Stomach (tissue), 19 donors: ENCODE data around the gene PDK3. TPM values are rescaled to one million over a fixed set of nuclear protein-coding genes. Genes with fewer than 3 reads are reported as not detected.

Source experiments
- DNase-seq, 2 donors: peaks; one replicate each; pipeline versions ENCODE4 v3.0.0 to v3.0.0-alpha.2; 2013 to 2019
- H3K27ac ChIP-seq, 5 donors: fragments of 200-600 bp in 4 of 5; sonication (generic) in 4 of 5; one replicate each; pipeline ENCODE4 v1.5.1; 2013 to 2019; ENCODE audit warnings: mild to moderate bottlenecking in 1 of 5, moderate library complexity in 1 of 5
- H3K27me3 ChIP-seq, 3 donors: fragments of 200-600 bp; sonication (generic); one replicate each; pipeline ENCODE4 v1.5.1; 2017 to 2019; ENCODE audit warnings: mixed run types in 1 of 3
- H3K36me3 ChIP-seq, 4 donors: fragments of 200-600 bp; sonication (generic); 1 replicate in 3 of 4; 2 replicates in 1 of 4; pipeline ENCODE4 v1.5.1; 2016 to 2019
- H3K4me1 ChIP-seq, 4 donors: fragments of 200-600 bp; sonication (generic); one replicate each; pipeline ENCODE4 v1.5.1; 2016 to 2019
- H3K4me3 ChIP-seq, 4 donors: fragments of 200-600 bp; sonication (generic) in 3 of 4; one replicate each; pipeline ENCODE4 v1.5.1; 2016 to 2019; ENCODE audit warnings: mild to moderate bottlenecking in 1 of 4
- H3K9me3 ChIP-seq, 4 donors: fragments of 200-600 bp; sonication (generic); one replicate each; pipeline ENCODE4 v1.5.1; 2016 to 2019
- CTCF ChIP-seq, 7 experiments: fragments of 450-650 bp in 4 of 7; fragments of 200-600 bp in 3 of 7; sonication (generic) in 3 of 7; IDR thresholded peaks; one replicate each; pipeline ENCODE4 v1.5.1; 2016 to 2019; ENCODE audit warnings: antibody characterized with exemption in 7 of 7, control low read depth in 2 of 7, mild to moderate bottlenecking in 1 of 7
- EP300 ChIP-seq: sonication (generic); formaldehyde crosslinking; IDR thresholded peaks from one replicate; pipeline ENCODE4 v1.6.1; 2017; ENCODE audit warnings: antibody characterized with exemption
- POLR2A ChIP-seq, 4 donors: fragments of 450-650 bp; IDR thresholded peaks; one replicate each; pipeline ENCODE4 v1.6.1; 2016; ENCODE audit warnings: antibody characterized with exemption in 4 of 4, control low read depth in 2 of 4, mild to moderate bottlenecking in 1 of 4, moderate library complexity in 1 of 4
- POLR2AphosphoS5 ChIP-seq, 3 donors: sonication (generic); formaldehyde crosslinking; IDR thresholded peaks; one replicate each; pipeline ENCODE4 v1.6.1; 2016; ENCODE audit warnings: antibody characterized with exemption in 3 of 3
- WGBS, 5 donors: extraction: QIAGEN DNeasy Blood & Tissue Kit in 3 of 5; methylation state at CpG; one replicate each; pipeline versions ENCODE4 v1.1.5 to v1.1.7; 2013 to 2018; 5-methylcytosine and 5-hydroxymethylcytosine counted together
- intact Hi-C: fragments of 100-400 bp; cut with DNase I; formaldehyde crosslinking; loops from one replicate; pipeline ENCODE4 v1.15.1; 2023; ENCODE audit warnings: low total_unique reads
- long read RNA-seq, 10 donors: transcript quantifications; one replicate each; lab custom pipeline, GENCODE V29; 2026
- polyA plus RNA-seq, 3 donors: library from polyadenylated mRNA; stranded (reverse); fragments of 200-250 nt; gene quantifications; one replicate each; pipeline ENCODE4 v1.2.3, GENCODE V29; 2013
- total RNA-seq, 5 donors: library from RNA; depleted of rRNA; stranded (reverse); fragments of >200 nt; gene quantifications; one replicate each; pipeline versions ENCODE4 v1.1.0 to v1.2.3, GENCODE V29; 2014 to 2016
- donor health status: healthy with polysubstance abuse.
- donor health status: Bipolar disorder and iron deficiency.
- donor health status: healthy.

The PDK3 gene
- 10 to 100 TPM in 3 of 5 donors, 1 to 10 TPM in 1, under 1 TPM in 1; 0.29 to 81.1 (median 22.0) TPM for total RNA-seq
- 1 to 10 TPM; 2.0 to 3.2 (median 2.3) TPM for polyA plus RNA-seq
- long read RNA-seq, donor 1 = 0 reads
- long read RNA-seq, donor 2, partial matches to known transcripts = 0 of 2 reads
- long read RNA-seq, donor 2, other reads (novel, unspliced or antisense) = 0 of 2 reads
- long read RNA-seq, donor 3 = 0 reads
- long read RNA-seq, donor 4 = 0 reads
- long read RNA-seq, donor 5 = 0 reads
- long read RNA-seq, donor 6, partial matches to known transcripts = 0 of 2 reads
- long read RNA-seq, donor 6, other reads (novel, unspliced or antisense) = 0 of 2 reads
- long read RNA-seq, donor 7, partial matches to known transcripts = 0 of 2 reads
- long read RNA-seq, donor 7, other reads (novel, unspliced or antisense) = 0 of 2 reads
- long read RNA-seq, donor 8, partial matches to known transcripts = 0 of 2 reads
- long read RNA-seq, donor 8, other reads (novel, unspliced or antisense) = 0 of 2 reads
- long read RNA-seq, donor 9 = 0 reads
- long read RNA-seq, donor 10 = 0 reads

DNA sequence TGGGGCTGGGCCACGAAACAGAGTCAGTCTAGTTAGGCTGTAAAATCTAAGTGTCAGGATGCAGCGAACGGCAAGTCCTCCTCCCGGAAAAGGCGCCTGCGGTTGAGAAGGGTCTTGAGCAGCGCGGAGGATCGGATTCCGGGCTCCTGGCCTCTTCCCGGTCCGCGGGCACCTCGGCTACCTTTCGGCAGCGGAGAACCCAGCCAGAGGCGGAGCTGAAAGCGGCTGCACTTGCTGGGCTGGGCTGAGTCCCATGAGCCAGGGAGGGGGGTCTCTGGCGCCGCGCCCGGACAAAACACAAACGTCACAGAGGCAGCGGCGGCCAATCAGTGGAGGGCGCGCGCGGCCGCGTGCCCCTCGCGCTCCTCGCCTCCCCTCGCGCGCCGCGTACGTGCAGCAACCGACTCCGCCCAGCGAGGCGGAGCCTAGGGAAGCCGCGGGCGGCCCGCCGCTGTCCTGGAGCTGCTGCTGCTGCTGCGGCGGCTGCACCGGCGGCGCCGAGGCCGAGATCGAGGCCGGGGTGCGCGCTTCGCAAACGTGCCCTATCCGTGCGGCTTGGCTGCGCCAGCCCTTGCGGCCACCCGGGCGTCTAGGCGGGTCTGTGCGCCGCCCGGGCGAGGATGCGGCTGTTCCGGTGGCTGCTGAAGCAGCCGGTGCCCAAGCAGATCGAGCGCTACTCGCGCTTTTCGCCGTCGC is at the start of gene PDK3:
Gene PDK3, plus strand, starts transcription at position 451 of the 696 bp plus-strand sequence. Its CDS starts 170 bp downstream, at position 621.
- Histone ChIP-seq H3K27ac (peak within 1 kb of the TSS; percentile 69 to 88 (median 81)), H3K9me3 (no peaks in the 10 kb centered on the region), H3K4me3 (peak within 1 kb of the TSS; percentile 59 to 68 (median 63)), H3K36me3 (no peaks in the 10 kb centered on the region), H3K4me1 (peaks cover 0 to 4% (median 0%) of the 10 kb centered on the region in 4 donors), H3K27me3 (peaks cover 0 to 3% (median 0%) of the 10 kb centered on the region in 3 donors)
- WGBS, 5 donors = 0 to 42% (median 7%) methylated on average over 7 to 77 of the region's 83 CpGs
- intact Hi-C loops = no loop called here
- TF ChIP-seq POLR2AphosphoS5 (IDR thresholded peaks at IDR 0.05) (peak; percentile 49 to 54 (median 53)), POLR2A (IDR thresholded peaks at IDR 0.05) (peak in 1 of 4 donors; percentile 12), EP300 (no peak), CTCF (IDR thresholded peaks at IDR 0.05) (no peak)
- peak; percentile 91 to 97 for DNase-seq

DNA sequence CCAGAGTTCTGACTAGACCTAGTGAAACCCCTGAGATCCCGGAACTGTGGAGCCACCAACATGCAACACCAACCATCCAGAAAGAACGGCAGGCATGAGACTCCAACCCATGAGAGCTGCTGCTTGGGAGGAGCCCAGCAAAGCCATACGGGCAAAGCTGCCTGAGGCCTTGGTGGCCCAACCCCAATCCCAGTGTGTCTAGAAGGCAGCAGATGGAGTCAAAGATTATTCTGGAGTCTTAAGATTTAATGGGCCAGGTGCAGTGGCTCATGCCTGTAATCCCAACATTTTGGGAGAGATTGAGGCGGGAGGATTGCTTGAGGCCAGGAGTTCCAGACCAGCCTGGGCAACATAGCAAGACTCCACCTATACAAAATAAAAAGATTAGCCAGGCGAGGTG is 49.2 kb upstream of the PDK3 start:
- intact Hi-C loops = no loop called here
- H3K9me3 ChIP-seq = peaks cover 0 to 13% (median 7%) of the 10 kb centered on the region in 4 donors
- no peak overlapping the region for H3K4me3 ChIP-seq
- no peak overlapping the region for H3K27ac ChIP-seq
- no peak for DNase-seq
- TF ChIP-seq EP300 (no peak), POLR2A (IDR thresholded peaks at IDR 0.05) (no peak), CTCF (IDR thresholded peaks at IDR 0.05) (no peak), POLR2AphosphoS5 (IDR thresholded peaks at IDR 0.05) (no peak)
- no peaks in the 10 kb centered on the region for H3K27me3 ChIP-seq
- 68 to 100% (median 75%) methylated on average over 1 to 5 of the region's 5 CpGs for WGBS, 5 donors
- H3K4me1 ChIP-seq = no peaks in the 10 kb centered on the region
- H3K36me3 ChIP-seq = no peaks in the 10 kb centered on the region

DNA sequence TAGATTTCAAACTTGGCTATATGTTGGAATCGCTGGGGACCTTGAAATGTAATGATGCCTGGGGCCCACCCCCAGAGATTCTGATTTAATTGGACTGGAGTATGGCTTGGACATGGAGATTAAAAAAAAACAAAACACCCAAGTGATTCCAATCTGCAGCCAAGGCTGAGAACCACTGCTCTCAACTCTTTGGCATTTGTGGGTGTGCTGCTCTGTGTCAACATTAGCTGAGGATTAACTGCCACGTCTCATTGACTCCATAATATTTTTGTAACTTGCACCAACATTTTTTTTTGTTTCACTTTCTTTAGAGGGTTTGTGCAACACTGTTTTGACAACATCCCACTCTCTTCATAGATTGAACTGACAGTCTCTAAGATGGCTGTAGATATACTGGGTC is 41.1 kb upstream of the PDK3 start:
- H3K27me3 ChIP-seq = no peaks in the 10 kb centered on the region
- H3K27ac ChIP-seq = peak overlapping the region in 2 of 5 donors; percentile 55 to 78
- peak in 1 of 2 donors; percentile 60 for DNase-seq
- no peaks in the 10 kb centered on the region for H3K36me3 ChIP-seq
- peaks cover 0 to 9% (median 0%) of the 10 kb centered on the region in 4 donors for H3K9me3 ChIP-seq
- H3K4me3 ChIP-seq = no peak overlapping the region
- H3K4me1 ChIP-seq = peaks cover 0 to 18% (median 0%) of the 10 kb centered on the region in 4 donors
- no peak for TF ChIP-seq CTCF (IDR thresholded peaks at IDR 0.05)
- no peak for TF ChIP-seq EP300
- no peak for TF ChIP-seq POLR2A (IDR thresholded peaks at IDR 0.05)
- TF ChIP-seq POLR2AphosphoS5 (IDR thresholded peaks at IDR 0.05) = peak in 2 of 3 donors; percentile 20 to 41
- intact Hi-C loops = no loop called here
- 35 to 56% (median 52%) methylated on average over 2 of the region's 2 CpGs for WGBS, 5 donors

GRCh38 chrX:24424948-24425347 is 40.1 kb upstream of the PDK3 start:
- H3K4me3 ChIP-seq = no peak overlapping the region
- H3K27me3 ChIP-seq = no peaks in the 10 kb centered on the region
- peak in 1 of 2 donors; percentile 72 for DNase-seq
- 65 to 79% (median 72%) methylated on average over 7 to 8 of the region's 8 CpGs for WGBS, 5 donors
- TF ChIP-seq CTCF (IDR thresholded peaks at IDR 0.05) (no peak), POLR2A (IDR thresholded peaks at IDR 0.05) (no peak), POLR2AphosphoS5 (IDR thresholded peaks at IDR 0.05) (peak in 1 of 3 donors; percentile 35)
- no peaks in the 10 kb centered on the region for H3K36me3 ChIP-seq
- intact Hi-C loops = no loop called here
- H3K27ac ChIP-seq = peak overlapping the region in 4 of 5 donors; percentile 32 to 78 (median 56)
- H3K9me3 ChIP-seq = peaks cover 0 to 6% (median 0%) of the 10 kb centered on the region in 4 donors
- H3K4me1 ChIP-seq = peaks cover 0 to 18% (median 0%) of the 10 kb centered on the region in 4 donors
